GM19397 (cell line): ENCODE measurements around the gene ARHGEF12.

Source experiments
- ATAC-seq: cut with Tn5 transposase; IDR thresholded peaks from one replicate; pipeline ENCODE4 v1.9.1; 2021; ENCODE audit warnings: mild to moderate bottlenecking, moderate library complexity; ENCODE audit not compliant: unreplicated experiment

ARHGEF12 gene

GRCh38 chr11:120409655-120410054 is 73.4 kb downstream of the ARHGEF12 start:
- no peak for ATAC-seq

- ATAC-seq: no peak
Observed at GRCh38 chr11:120410622-120411380, 74.6 kb downstream of the ARHGEF12 start.

GRCh38 chr11:120413480-120413879 is 77.3 kb downstream of the ARHGEF12 start:
- ATAC-seq: no peak

GRCh38 chr11:120420572-120420971 is 84.4 kb downstream of the ARHGEF12 start:
- no peak for ATAC-seq

- no peak for ATAC-seq
Observed at GRCh38 chr11:120424185-120424969, 88.2 kb downstream of the ARHGEF12 start.

- no peak for ATAC-seq
Observed at GRCh38 chr11:120424970-120425332, 88.7 kb downstream of the ARHGEF12 start.

GRCh38 chr11:120425527-120425926 is 89.3 kb downstream of the ARHGEF12 start:
- no peak for ATAC-seq

- ATAC-seq: no peak
Observed at GRCh38 chr11:120430146-120430545, 93.9 kb downstream of the ARHGEF12 start.

GRCh38 chr11:120431633-120432032 is 95.4 kb downstream of the ARHGEF12 start:
- ATAC-seq: no peak

- ATAC-seq: no peak
Observed at GRCh38 chr11:120432056-120433018, 96.1 kb downstream of the ARHGEF12 start.

GRCh38 chr11:120441592-120441991 is 105.4 kb downstream of the ARHGEF12 start:
- no peak for ATAC-seq

GRCh38 chr11:120442031-120442430 is 105.8 kb downstream of the ARHGEF12 start:
- ATAC-seq: no peak

GRCh38 chr11:120446802-120447201 is 110.6 kb downstream of the ARHGEF12 start:
- no peak for ATAC-seq

- ATAC-seq: no peak
Observed at GRCh38 chr11:120448240-120448639, 112.0 kb downstream of the ARHGEF12 start.

GRCh38 chr11:120455487-120455886 is 119.3 kb downstream of the ARHGEF12 start:
- ATAC-seq: no peak

GRCh38 chr11:120457996-120458395 is 121.8 kb downstream of the ARHGEF12 start:
- ATAC-seq: no peak

- no peak for ATAC-seq
Observed at GRCh38 chr11:120462825-120463224, 126.6 kb downstream of the ARHGEF12 start.

GRCh38 chr11:120465921-120466534 is 129.8 kb downstream of the ARHGEF12 start:
- ATAC-seq: no peak

- ATAC-seq: no peak
Observed at GRCh38 chr11:120467627-120468026, 131.4 kb downstream of the ARHGEF12 start.

- no peak for ATAC-seq
Observed at GRCh38 chr11:120471131-120471530, 134.9 kb downstream of the ARHGEF12 start.

GRCh38 chr11:120471994-120472393 is 135.8 kb downstream of the ARHGEF12 start:
- ATAC-seq: no peak
